Measurements from ENCODE around the gene DLEC1. TPM values are rescaled to one million over a fixed set of nuclear protein-coding genes. Genes with fewer than 3 reads are reported as not detected.

Gene DLEC1
- polyA plus RNA-seq, 1 donor from 2014 or later, result 0.25 TPM

- Histone ChIP-seq H3K27ac (ENCODE audit: low read length) (no peak overlapping the region), H3K9me3 (ENCODE audit: low read length) (no peaks in the 10 kb centered on the region), H3F3A (ENCODE audit: insufficient read depth, low read length, poor library complexity, severe bottlenecking) (no peaks in the 10 kb centered on the region), H3K36me3 (ENCODE audit: insufficient read depth, low read length) (no peaks in the 10 kb centered on the region), H3K27me3 (ENCODE audit: insufficient read depth, low read depth, low read length) (no peaks in the 10 kb centered on the region), H3K4me2 (ENCODE audit: low read length) (no peak overlapping the region), H2AFZ (ENCODE audit: low read depth, low read length) (no peak overlapping the region), H4K20me1 (ENCODE audit: insufficient read depth) (no peaks in the 10 kb centered on the region), H3K9ac (ENCODE audit: low read length) (no peak overlapping the region), H3K4me3 (ENCODE audit: low read length) (no peak overlapping the region), H3K9me2 (ENCODE audit: insufficient read depth, low read length) (no peaks in the 10 kb centered on the region), H3K79me2 (replicated peaks; ENCODE audit: insufficient read depth, low read length) (no peaks in the 10 kb centered on the region)
- TF ChIP-seq POLR2AphosphoS5 (IDR thresholded peaks at IDR 0.05) (no peak), REST (IDR thresholded peaks at IDR 0.05; ENCODE audit: borderline replicate concordance) (no peak), TAF1 (IDR thresholded peaks at IDR 0.05; ENCODE audit: low read depth) (no peak), SMC3 (conservative IDR thresholded peaks at IDR 0.05; ENCODE audit: poor library complexity) (no peak), RAD21 (conservative IDR thresholded peaks at IDR 0.05) (no peak), MXI1 (conservative IDR thresholded peaks at IDR 0.05; ENCODE audit: poor library complexity, severe bottlenecking) (no peak), EZH2 (IDR thresholded peaks at IDR 0.05; ENCODE audit: borderline replicate concordance, insufficient read depth, low read length, poor library complexity, severe bottlenecking) (no peak), EP300 (conservative IDR thresholded peaks at IDR 0.05; ENCODE audit: poor library complexity, severe bottlenecking) (no peak)
- TF ChIP-seq, protein P1, sequence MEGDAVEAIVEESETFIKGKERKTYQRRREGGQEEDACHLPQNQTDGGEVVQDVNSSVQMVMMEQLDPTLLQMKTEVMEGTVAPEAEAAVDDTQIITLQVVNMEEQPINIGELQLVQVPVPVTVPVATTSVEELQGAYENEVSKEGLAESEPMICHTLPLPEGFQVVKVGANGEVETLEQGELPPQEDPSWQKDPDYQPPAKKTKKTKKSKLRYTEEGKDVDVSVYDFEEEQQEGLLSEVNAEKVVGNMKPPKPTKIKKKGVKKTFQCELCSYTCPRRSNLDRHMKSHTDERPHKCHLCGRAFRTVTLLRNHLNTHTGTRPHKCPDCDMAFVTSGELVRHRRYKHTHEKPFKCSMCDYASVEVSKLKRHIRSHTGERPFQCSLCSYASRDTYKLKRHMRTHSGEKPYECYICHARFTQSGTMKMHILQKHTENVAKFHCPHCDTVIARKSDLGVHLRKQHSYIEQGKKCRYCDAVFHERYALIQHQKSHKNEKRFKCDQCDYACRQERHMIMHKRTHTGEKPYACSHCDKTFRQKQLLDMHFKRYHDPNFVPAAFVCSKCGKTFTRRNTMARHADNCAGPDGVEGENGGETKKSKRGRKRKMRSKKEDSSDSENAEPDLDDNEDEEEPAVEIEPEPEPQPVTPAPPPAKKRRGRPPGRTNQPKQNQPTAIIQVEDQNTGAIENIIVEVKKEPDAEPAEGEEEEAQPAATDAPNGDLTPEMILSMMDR (IDR thresholded peaks at IDR 0.05; ENCODE audit: poor library complexity, severe bottlenecking), result no peak
These were observed 23.0 kb upstream of the DLEC1 start for GRCh38 chr3:38015984-38016383.

GRCh38 chr3:38016410-38016809 is 22.6 kb upstream of the DLEC1 start:
- Histone ChIP-seq H2AFZ (ENCODE audit: low read depth, low read length) (no peak overlapping the region), H3K9me2 (ENCODE audit: insufficient read depth, low read length) (no peaks in the 10 kb centered on the region), H3K79me2 (replicated peaks; ENCODE audit: insufficient read depth, low read length) (no peaks in the 10 kb centered on the region), H3K4me2 (ENCODE audit: low read length) (no peak overlapping the region), H3K4me3 (ENCODE audit: low read length) (no peak overlapping the region), H3K36me3 (ENCODE audit: insufficient read depth, low read length) (no peaks in the 10 kb centered on the region), H3F3A (ENCODE audit: insufficient read depth, low read length, poor library complexity, severe bottlenecking) (no peaks in the 10 kb centered on the region), H3K9me3 (ENCODE audit: low read length) (no peaks in the 10 kb centered on the region), H3K27ac (ENCODE audit: low read length) (no peak overlapping the region), H4K20me1 (ENCODE audit: insufficient read depth) (no peaks in the 10 kb centered on the region), H3K9ac (ENCODE audit: low read length) (no peak overlapping the region), H3K27me3 (ENCODE audit: insufficient read depth, low read depth, low read length) (no peaks in the 10 kb centered on the region)
- TF ChIP-seq RAD21 (conservative IDR thresholded peaks at IDR 0.05), result no peak
- no peak for TF ChIP-seq TAF1 (IDR thresholded peaks at IDR 0.05; ENCODE audit: low read depth)
- TF ChIP-seq EZH2 (IDR thresholded peaks at IDR 0.05; ENCODE audit: borderline replicate concordance, insufficient read depth, low read length, poor library complexity, severe bottlenecking), result no peak
- TF ChIP-seq MXI1 (conservative IDR thresholded peaks at IDR 0.05; ENCODE audit: poor library complexity, severe bottlenecking), result no peak
- TF ChIP-seq EP300 (conservative IDR thresholded peaks at IDR 0.05; ENCODE audit: poor library complexity, severe bottlenecking), result no peak
- no peak for TF ChIP-seq REST (IDR thresholded peaks at IDR 0.05; ENCODE audit: borderline replicate concordance)
- TF ChIP-seq SMC3 (conservative IDR thresholded peaks at IDR 0.05; ENCODE audit: poor library complexity), result no peak
- TF ChIP-seq, protein P1 (IDR thresholded peaks at IDR 0.05; ENCODE audit: poor library complexity, severe bottlenecking), result no peak
- no peak for TF ChIP-seq POLR2AphosphoS5 (IDR thresholded peaks at IDR 0.05)
